ENCODE measurements around the gene STAM. TPM values are rescaled to one million over a fixed set of nuclear protein-coding genes. Genes with fewer than 3 reads are reported as not detected.

STAM gene
- total RNA-seq, 1 donor from 2014 or later = 23.3 TPM

- DNase-seq (ENCODE audit: low spot score) = no peak
- Mint-ChIP-seq H3K27me3 (ENCODE audit: insufficient read depth) (no peaks in the 10 kb centered on the region), H3K9me3 (no peaks in the 10 kb centered on the region), H3K36me3 (ENCODE audit: low read depth) (no peaks in the 10 kb centered on the region), H3K4me3 (no peak overlapping the region), H3K27ac (no peak overlapping the region), H3K4me1 (ENCODE audit: low read depth) (peaks cover 14% of the 10 kb centered on the region)
- intact Hi-C loops (cut with micrococcal nuclease) = no loop called here
These were observed 100.5 kb downstream of the STAM start for GRCh38 chr10:17744341-17744861.

DNA sequence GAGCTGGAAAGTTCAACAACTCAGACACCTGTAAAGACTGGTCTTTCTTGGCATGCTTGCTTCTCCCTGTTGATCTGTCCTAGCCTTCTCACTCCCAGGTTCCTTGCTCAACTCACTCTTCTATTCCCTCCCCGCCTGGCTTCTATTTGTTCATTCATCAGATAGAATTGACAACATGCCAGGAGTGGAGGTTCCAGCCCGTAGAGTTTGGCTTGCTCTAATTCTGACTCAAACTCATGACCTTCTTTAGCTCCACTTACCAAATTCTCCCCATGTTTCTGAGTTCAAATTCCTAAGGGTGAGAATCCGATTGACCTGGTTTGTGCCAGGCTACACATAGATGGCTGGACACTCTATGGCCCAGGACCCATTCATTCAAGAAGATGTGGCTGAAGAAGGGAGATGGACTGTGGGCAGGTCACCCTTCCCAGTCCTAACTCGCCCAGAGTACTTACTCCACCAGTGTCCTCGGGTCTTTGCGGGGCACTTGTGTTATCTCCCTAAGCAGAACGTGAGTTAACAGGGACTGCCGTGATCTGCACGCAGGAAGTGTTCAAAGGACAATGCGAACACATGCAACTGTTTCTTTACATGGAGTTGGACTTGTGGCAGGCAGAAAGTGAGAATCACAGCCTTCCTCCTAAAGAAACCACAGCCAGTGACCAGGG is 104.1 kb downstream of the STAM start:
- DNase-seq (ENCODE audit: low spot score) = no peak
- H3K9me3 Mint-ChIP-seq = no peaks in the 10 kb centered on the region
- H3K4me3 Mint-ChIP-seq = no peak overlapping the region
- H3K27me3 Mint-ChIP-seq (ENCODE audit: insufficient read depth) = no peaks in the 10 kb centered on the region
- no peaks in the 10 kb centered on the region for H3K36me3 Mint-ChIP-seq (ENCODE audit: low read depth)
- H3K4me1 Mint-ChIP-seq (ENCODE audit: low read depth) = peaks cover 10% of the 10 kb centered on the region
- intact Hi-C loops (cut with micrococcal nuclease) = no loop called here
- no peak overlapping the region for H3K27ac Mint-ChIP-seq

- no peak for DNase-seq (ENCODE audit: low spot score)
- Mint-ChIP-seq H3K36me3 (ENCODE audit: low read depth) (no peaks in the 10 kb centered on the region), H3K27ac (no peak overlapping the region), H3K4me3 (no peak overlapping the region), H3K9me3 (no peaks in the 10 kb centered on the region), H3K4me1 (ENCODE audit: low read depth) (no peaks in the 10 kb centered on the region), H3K27me3 (ENCODE audit: insufficient read depth) (no peaks in the 10 kb centered on the region)
- intact Hi-C loops (cut with micrococcal nuclease) = no loop called here
These were observed 105.9 kb downstream of the STAM start for GRCh38 chr10:17749890-17750289.

- H3K4me1 Mint-ChIP-seq (ENCODE audit: low read depth) = peaks cover 4% of the 10 kb centered on the region
- H3K36me3 Mint-ChIP-seq (ENCODE audit: low read depth) = no peaks in the 10 kb centered on the region
- H3K4me3 Mint-ChIP-seq = no peak within 1 kb of the TSS
- no peaks in the 10 kb centered on the region for H3K9me3 Mint-ChIP-seq
- intact Hi-C loops (cut with micrococcal nuclease) = no loop called here
- DNase-seq (ENCODE audit: low spot score) = no peak
- no peak within 1 kb of the TSS for H3K27ac Mint-ChIP-seq
- H3K27me3 Mint-ChIP-seq (ENCODE audit: insufficient read depth) = no peaks in the 10 kb centered on the region
These were observed 108.0 kb downstream of the STAM start, which contains the start of gene TMEM236 for GRCh38 chr10:17751781-17752445. Gene TMEM236, plus strand, starts transcription at chr10:17752201. Its CDS starts 95 bp downstream, at chr10:17752296.

DNA sequence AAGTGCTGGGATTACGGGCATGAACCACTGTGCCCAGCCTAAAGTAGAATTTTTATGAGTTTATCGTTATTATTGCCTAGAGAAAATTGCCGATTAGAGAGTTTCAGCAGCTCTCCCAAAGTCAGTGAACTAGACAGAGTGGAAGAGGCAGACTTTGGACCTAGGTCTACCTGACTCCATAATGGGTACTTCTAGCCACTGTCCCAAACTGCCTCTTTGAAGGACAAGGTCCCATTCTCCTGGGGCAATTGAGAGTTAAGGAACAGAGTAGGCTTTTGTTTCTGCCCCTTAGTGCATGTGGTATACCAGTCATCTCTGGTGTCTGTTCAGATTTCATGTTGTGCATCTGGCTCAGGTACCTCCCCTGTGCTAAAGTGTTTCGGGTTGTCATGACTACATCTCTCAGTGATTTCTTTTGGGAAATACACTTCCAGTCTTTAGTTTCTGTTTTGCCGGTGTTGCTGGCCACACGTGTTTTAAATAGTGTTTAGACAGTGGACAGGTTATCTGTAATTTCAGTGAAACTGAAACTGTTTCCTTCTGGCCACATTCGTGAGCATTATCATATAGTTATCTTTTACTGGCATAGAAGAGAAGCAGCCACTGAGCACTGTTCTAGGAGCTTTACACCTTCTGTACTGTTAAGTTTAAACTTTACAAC is 112.7 kb downstream of the STAM start:
- Mint-ChIP-seq H3K36me3 (ENCODE audit: low read depth) (no peaks in the 10 kb centered on the region), H3K27me3 (ENCODE audit: insufficient read depth) (no peaks in the 10 kb centered on the region), H3K27ac (no peak overlapping the region), H3K4me1 (ENCODE audit: low read depth) (peaks cover 6% of the 10 kb centered on the region), H3K4me3 (no peak overlapping the region), H3K9me3 (no peaks in the 10 kb centered on the region)
- intact Hi-C loops (cut with micrococcal nuclease) = no loop called here
- no peak for DNase-seq (ENCODE audit: low spot score)

DNA sequence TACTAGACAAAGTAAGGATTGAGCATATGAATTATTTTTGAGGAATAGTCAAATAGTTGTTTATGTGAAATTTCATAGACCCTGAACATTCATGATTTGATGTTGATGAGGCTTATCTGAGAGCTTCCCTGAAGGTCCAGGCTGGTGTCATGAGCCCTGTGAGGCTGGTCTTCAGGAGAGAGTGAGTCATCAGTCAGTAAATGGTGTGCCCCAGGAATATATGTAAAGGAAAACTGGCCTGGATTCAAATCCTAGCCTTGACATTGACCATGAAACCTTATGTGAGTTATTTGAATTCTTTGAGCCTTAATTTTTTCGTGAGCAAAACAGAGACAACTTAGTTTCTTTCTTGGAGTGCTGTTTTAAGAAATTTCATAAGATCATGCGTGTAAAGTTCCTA is 114.2 kb downstream of the STAM start:
- no peaks in the 10 kb centered on the region for H3K9me3 Mint-ChIP-seq
- no peak overlapping the region for H3K4me3 Mint-ChIP-seq
- no peaks in the 10 kb centered on the region for H3K36me3 Mint-ChIP-seq (ENCODE audit: low read depth)
- peaks cover 6% of the 10 kb centered on the region for H3K4me1 Mint-ChIP-seq (ENCODE audit: low read depth)
- intact Hi-C loops (cut with micrococcal nuclease) = no loop called here
- no peaks in the 10 kb centered on the region for H3K27me3 Mint-ChIP-seq (ENCODE audit: insufficient read depth)
- DNase-seq (ENCODE audit: low spot score) = no peak
- no peak overlapping the region for H3K27ac Mint-ChIP-seq

DNA sequence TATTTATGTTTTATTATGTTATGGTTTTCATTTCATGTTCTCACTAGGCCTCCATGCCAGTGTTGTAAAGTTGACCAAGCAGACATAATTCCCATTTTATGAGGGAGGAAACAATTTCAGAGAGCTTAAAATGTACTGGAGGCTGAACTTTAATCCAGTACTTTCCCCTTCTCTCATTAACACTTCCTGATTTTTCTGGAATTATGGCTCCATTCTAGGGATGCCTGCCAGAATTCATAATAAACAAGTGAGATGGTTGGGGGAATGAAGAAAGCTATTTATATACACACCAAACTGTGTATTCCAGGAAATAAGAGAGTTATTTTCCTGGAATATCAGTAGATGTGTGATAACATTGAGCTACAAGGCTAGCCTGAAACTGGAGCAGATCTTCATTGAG is 114.9 kb downstream of the STAM start:
- H3K4me1 Mint-ChIP-seq (ENCODE audit: low read depth) = peaks cover 6% of the 10 kb centered on the region
- intact Hi-C loops (cut with micrococcal nuclease) = no loop called here
- no peaks in the 10 kb centered on the region for H3K27me3 Mint-ChIP-seq (ENCODE audit: insufficient read depth)
- H3K36me3 Mint-ChIP-seq (ENCODE audit: low read depth) = no peaks in the 10 kb centered on the region
- no peaks in the 10 kb centered on the region for H3K9me3 Mint-ChIP-seq
- H3K4me3 Mint-ChIP-seq = no peak overlapping the region
- no peak for DNase-seq (ENCODE audit: low spot score)
- no peak overlapping the region for H3K27ac Mint-ChIP-seq

DNA sequence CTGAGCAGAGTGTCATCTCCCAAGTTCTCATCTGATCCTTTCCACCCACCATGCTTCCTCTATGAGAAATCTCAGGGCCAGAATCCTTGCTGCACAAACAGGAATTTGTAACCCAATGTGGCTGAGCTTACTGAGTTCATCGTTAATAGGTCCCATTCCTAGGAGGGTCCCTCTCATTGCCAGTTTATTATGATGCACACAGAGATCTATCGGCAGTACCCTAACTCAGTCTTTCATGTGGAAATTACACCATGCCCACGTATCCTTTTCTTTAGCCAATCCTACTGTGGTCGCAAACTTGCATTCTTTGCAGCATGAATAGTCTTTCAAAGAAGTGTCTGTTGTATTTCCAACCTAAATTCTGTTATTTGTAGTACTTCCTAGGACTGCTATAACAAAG is 120.2 kb downstream of the STAM start:
- Mint-ChIP-seq H3K36me3 (ENCODE audit: low read depth) (no peaks in the 10 kb centered on the region), H3K27ac (no peak overlapping the region), H3K9me3 (no peaks in the 10 kb centered on the region), H3K4me1 (ENCODE audit: low read depth) (no peaks in the 10 kb centered on the region), H3K4me3 (no peak overlapping the region), H3K27me3 (ENCODE audit: insufficient read depth) (peaks cover 2% of the 10 kb centered on the region)
- DNase-seq (ENCODE audit: low spot score) = no peak
- intact Hi-C loops (cut with micrococcal nuclease) = no loop called here

GRCh38 chr10:17765602-17766001 is 121.7 kb downstream of the STAM start:
- Mint-ChIP-seq H3K27me3 (ENCODE audit: insufficient read depth) (peaks cover 4% of the 10 kb centered on the region), H3K9me3 (no peaks in the 10 kb centered on the region), H3K4me1 (ENCODE audit: low read depth) (no peaks in the 10 kb centered on the region), H3K27ac (no peak overlapping the region), H3K36me3 (ENCODE audit: low read depth) (no peaks in the 10 kb centered on the region), H3K4me3 (no peak overlapping the region)
- DNase-seq (ENCODE audit: low spot score) = no peak
- intact Hi-C loops (cut with micrococcal nuclease) = no loop called here

Other genes starting within 250 kb of the STAM start
- not detected in 2 replicates for gene ST8SIA6, start 189.6 kb upstream of the STAM start, total RNA-seq
- 0.80 and 1.5 TPM in 2 replicates for gene HACD1, start 26.8 kb upstream of the STAM start, total RNA-seq
- 0.05 TPM in 1 of 2 replicates, not detected in the other for gene TMEM236, start 108.0 kb downstream of the STAM start, total RNA-seq
- not detected in 2 replicates for gene MRC1, start 165.2 kb downstream of the STAM start, total RNA-seq

Data from activated T-helper 1 cell treated with anti-CD3 and anti-CD28 coated beads, Interleukin-12 subunit alpha, Interleukin-12 subunit beta, Interleukin-2, Interleukin-4 antibody, amounts not matched to agents 30 ng/mL and 10 ng/mL and 1 ng/mL, durations not matched to agents 14 hours and 24 hours and 36 hours (primary cell).